Testis (tissue), 3 donors: ENCODE measurements around the gene CHST9. TPM values are rescaled to one million over a fixed set of nuclear protein-coding genes. Genes with fewer than 3 reads are reported as not detected.

Experiments
- DNase-seq: peaks from one replicate; pipeline ENCODE4 v3.0.0-alpha.2; 2019
- H3K27ac ChIP-seq, 2 donors: fragments of 200-600 bp; sonication (generic); one replicate each; pipeline ENCODE4 v1.5.1; 2019
- H3K27me3 ChIP-seq: fragments of 200-600 bp; sonication (generic); one replicate; pipeline ENCODE4 v1.5.1; 2019
- H3K36me3 ChIP-seq: fragments of 200-600 bp; sonication (generic); one replicate; pipeline ENCODE4 v1.5.1; 2017; ENCODE audit warnings: low read depth; ENCODE audit errors: missing control alignments
- H3K4me1 ChIP-seq: fragments of 200-600 bp; sonication (generic); one replicate; pipeline ENCODE4 v1.5.1; 2019
- H3K4me3 ChIP-seq, 2 donors: fragments of 200-600 bp; sonication (generic); one replicate each; pipeline ENCODE4 v1.5.1; 2017 to 2019
- H3K9me3 ChIP-seq: fragments of 200-600 bp; sonication (generic); one replicate; pipeline ENCODE4 v1.5.1; 2017
- CTCF ChIP-seq, 3 experiments: fragments of 450-650 bp in 2 of 3; fragments of 200-600 bp in 1 of 3; sonication (generic) in 1 of 3; IDR thresholded peaks; one replicate each; pipeline ENCODE4 v1.5.1; 2016 to 2019; ENCODE audit warnings: antibody characterized with exemption in 3 of 3, mild to moderate bottlenecking in 2 of 3, moderate library complexity in 1 of 3
- POLR2A ChIP-seq: fragments of 450-650 bp; IDR thresholded peaks from one replicate; pipeline ENCODE4 v1.6.1; 2017; ENCODE audit warnings: antibody characterized with exemption, mild to moderate bottlenecking, moderate library complexity
- WGBS, 2 donors: methylation state at CpG; one replicate each; pipeline ENCODE4 v1.1.5; 2018; 5-methylcytosine and 5-hydroxymethylcytosine counted together
- intact Hi-C: fragments of 100-400 bp; cut with DNase I; formaldehyde crosslinking; loops from one replicate; pipeline ENCODE4 v1.15.1; 2023; ENCODE audit warnings: low total_unique reads
- polyA plus RNA-seq: library from polyadenylated mRNA; stranded (reverse); fragments of 350-450 nt; fragmentation: Illumina TruSeq; extraction: RNeasy Lipid Tissue Mini Kit (QIAGEN cat#74804); gene quantifications from one replicate; pipeline ENCODE4 v1.2.3, GENCODE V29; 2014; ENCODE audit warnings: low read depth, low replicate concordance; ENCODE audit not compliant: insufficient read depth
- total RNA-seq, 2 donors: library from RNA; depleted of rRNA; stranded (reverse); fragments of >200 nt; gene quantifications; one replicate each; pipeline ENCODE4 v1.2.3, GENCODE V29; 2016

Gene CHST9
- total and polyA plus RNA-seq, 3 donors from 2014 or later, result 9.6 to 25.5 (median 20.9) TPM

DNA sequence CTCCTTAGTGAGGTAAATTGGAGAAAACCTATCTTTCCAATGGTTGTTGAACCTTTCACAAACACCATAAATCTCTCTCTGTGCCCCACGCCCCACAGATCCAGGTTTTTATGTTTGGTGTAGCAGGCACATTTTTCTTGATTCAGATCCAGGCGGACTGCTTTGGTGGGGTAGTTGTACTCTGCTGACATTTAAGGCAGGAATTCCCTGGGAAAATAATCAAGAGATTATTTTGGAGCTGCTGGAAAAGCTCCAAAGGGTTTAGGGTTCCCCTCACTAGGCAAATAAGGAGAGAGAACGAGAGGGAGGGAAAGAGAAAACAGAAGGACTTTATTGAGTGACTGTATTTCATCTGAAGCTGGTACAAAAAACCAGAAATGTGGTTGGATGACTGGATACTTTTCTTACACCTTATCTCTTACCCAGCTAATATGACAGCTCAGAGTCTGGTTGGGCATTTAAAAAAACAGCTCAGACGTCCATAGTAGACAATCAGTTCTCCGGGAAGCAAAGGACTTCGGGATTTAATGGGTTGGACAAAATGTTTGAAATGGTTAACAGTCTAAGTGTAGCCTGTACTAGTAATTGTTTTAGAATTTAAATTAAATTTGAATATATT, 316.0 kb downstream of the CHST9 start:
- H3K4me3 ChIP-seq, result no peak overlapping the region
- intact Hi-C loops, result no loop called here
- peak; percentile 21 for DNase-seq

DNA sequence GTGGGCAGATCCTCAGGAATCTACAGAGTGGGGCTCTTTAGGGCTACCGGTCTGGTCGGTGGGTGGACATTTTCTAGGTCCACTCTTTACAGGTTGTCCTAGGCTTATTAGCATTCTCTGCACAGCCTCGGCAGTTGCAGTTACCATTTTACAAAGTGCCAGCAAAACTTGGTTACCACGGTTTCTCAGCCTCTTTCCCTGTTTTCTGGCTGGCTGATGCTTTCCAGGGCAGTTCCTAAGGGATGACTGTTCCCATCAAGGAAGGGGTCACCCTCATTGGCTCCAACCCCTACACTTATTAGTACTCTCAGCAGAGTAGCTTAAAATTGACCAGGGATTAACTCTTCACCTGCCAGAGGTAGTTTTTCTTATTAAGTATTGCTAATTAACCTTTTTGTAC, 317.6 kb downstream of the CHST9 start:
- Histone ChIP-seq H3K36me3 (no peaks in the 10 kb centered on the region), H3K27me3 (no peaks in the 10 kb centered on the region), H3K4me3 (no peak overlapping the region), H3K4me1 (peaks cover 9% of the 10 kb centered on the region), H3K27ac (no peak overlapping the region), H3K9me3 (no peaks in the 10 kb centered on the region)
- intact Hi-C loops, result no loop called here
- WGBS, 2 donors, result 53 to 81% methylated on average over 4 of the region's 4 CpGs
- no peak for TF ChIP-seq POLR2A
- TF ChIP-seq CTCF (IDR thresholded peaks at IDR 0.05), result no peak
- DNase-seq, result no peak

More for the DNA sequence above, 316.0 kb downstream of the CHST9 start:
- H3K9me3 ChIP-seq, result no peaks in the 10 kb centered on the region
- no peak overlapping the region for H3K27ac ChIP-seq
- no peak for TF ChIP-seq POLR2A
- no peak for TF ChIP-seq CTCF (IDR thresholded peaks at IDR 0.05)
- no peaks in the 10 kb centered on the region for H3K36me3 ChIP-seq
- WGBS, 2 donors, result 36 to 38% methylated on average over 6 of the region's 6 CpGs
- H3K27me3 ChIP-seq, result no peaks in the 10 kb centered on the region
- peaks cover 9% of the 10 kb centered on the region for H3K4me1 ChIP-seq

- TF ChIP-seq CTCF (IDR thresholded peaks at IDR 0.05) (no peak), POLR2A (no peak)
- Histone ChIP-seq H3K36me3 (no peaks in the 10 kb centered on the region), H3K9me3 (no peaks in the 10 kb centered on the region), H3K4me1 (peaks cover 9% of the 10 kb centered on the region), H3K4me3 (no peak within 1 kb of the TSS), H3K27me3 (no peaks in the 10 kb centered on the region), H3K27ac (no peak within 1 kb of the TSS)
- DNase-seq, result peak; percentile 26
- WGBS, 2 donors, result 33 to 45% methylated on average over 5 of the region's 5 CpGs
- intact Hi-C loops, result no loop called here
These were observed 319.6 kb downstream of the CHST9 start, which contains the start of gene AQP4 for GRCh38 chr18:26865557-26865956. Gene AQP4, minus strand, starts transcription at chr18:26865707. Its CDS starts 18 bp downstream, at chr18:26865689.

GRCh38 chr18:26864658-26865057, 320.4 kb downstream of the CHST9 start:
- H3K36me3 ChIP-seq, result no peaks in the 10 kb centered on the region
- H3K27ac ChIP-seq, result no peak overlapping the region
- H3K27me3 ChIP-seq, result no peaks in the 10 kb centered on the region
- no peak for DNase-seq
- no peak overlapping the region for H3K4me3 ChIP-seq
- no peaks in the 10 kb centered on the region for H3K9me3 ChIP-seq
- no peak for TF ChIP-seq POLR2A
- no peak for TF ChIP-seq CTCF (IDR thresholded peaks at IDR 0.05)
- intact Hi-C loops, result no loop called here
- WGBS, 2 donors, result 55 to 68% methylated on average over 6 to 7 of the region's 7 CpGs
- H3K4me1 ChIP-seq, result peaks cover 9% of the 10 kb centered on the region

DNA sequence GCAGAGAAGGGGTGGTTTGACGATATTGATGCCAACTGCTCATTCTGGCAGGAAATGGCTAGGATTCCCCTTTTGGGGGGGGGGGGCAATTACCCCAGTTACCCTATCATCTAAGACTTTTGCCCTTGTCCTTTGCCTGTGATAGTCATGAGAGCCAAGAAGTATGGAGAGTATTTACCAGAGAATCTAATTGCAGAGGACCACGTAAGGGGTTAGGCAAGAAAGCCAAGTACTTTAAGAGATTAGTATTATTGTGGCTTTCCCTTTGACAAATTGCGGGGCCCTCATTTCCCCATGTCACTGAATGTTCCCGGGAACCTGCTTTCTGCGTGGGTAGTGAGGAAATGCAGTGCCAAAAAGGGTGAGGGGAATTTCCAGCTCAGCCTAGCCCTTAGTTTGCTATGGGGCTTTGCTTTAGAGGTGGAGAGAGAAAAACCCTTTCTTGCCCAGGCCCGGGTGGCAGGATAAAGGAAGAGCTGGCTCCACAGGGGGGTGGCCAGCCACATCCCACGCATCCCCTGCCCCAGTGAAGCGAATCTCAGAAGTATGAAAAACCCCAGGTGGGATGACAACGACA, 321.1 kb downstream of the CHST9 start:
- Histone ChIP-seq H3K9me3 (no peaks in the 10 kb centered on the region), H3K27ac (no peak overlapping the region), H3K36me3 (no peaks in the 10 kb centered on the region), H3K4me1 (peaks cover 9% of the 10 kb centered on the region), H3K27me3 (no peaks in the 10 kb centered on the region), H3K4me3 (no peak overlapping the region)
- TF ChIP-seq POLR2A, result no peak
- no peak for TF ChIP-seq CTCF (IDR thresholded peaks at IDR 0.05)
- intact Hi-C loops, result no loop called here
- WGBS, 2 donors, result 24 to 32% methylated on average over 9 of the region's 9 CpGs
- peak; percentile 25 for DNase-seq
